ENCODE data around the gene ARHGEF39.
A peak's percentile ranks its signal among the peaks of the same experiment; 100 is the strongest.
"Not testable (repeated sequence)": the region's sequence is repeated elsewhere in the genome, so short reads cannot be mapped to it uniquely, and the experiment has no call there.

Gene ARHGEF39

DNA sequence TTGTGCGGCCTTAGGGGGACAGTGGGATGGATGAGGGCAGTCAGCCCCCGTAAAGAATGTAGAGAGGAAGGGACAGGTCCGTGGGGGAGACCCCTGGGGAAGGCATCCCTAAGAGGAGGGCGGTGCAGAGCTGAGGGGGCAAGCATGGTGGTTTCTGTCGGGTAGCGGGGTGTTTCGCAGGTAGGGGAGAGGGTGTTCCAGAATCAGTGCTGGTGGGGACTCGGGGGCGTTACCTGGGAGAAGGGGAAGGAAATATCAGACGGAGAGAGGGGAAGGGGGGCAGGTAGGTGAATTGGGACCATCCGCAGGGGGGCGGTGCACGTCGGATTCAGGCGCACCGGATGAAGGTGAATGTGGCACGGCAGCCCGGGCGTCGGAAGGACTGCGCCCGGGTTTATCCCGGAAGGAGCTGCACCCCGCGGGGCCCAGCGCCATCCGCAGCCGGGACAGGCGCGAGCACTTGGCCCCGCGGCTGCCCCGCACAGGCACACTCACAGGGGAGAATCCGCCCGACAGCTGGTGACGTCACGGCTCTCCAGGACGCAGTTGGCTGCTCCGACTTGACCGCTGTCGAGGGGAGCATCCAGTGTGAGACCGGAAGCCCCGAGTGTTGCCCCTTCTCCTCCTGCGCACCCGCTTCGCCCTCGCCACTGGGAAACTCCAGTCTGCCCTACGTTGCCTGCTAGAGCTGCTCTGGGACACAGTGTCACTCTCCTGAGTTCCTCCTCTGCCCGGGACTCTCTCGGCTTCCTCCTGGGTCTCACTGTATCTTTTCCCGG, 48.1 kb downstream of the ARHGEF39 start:
- DNase-seq = peak; percentile 88

- no peak for DNase-seq
Observed at GRCh38 chr9:35615981-35616680, 48.9 kb downstream of the ARHGEF39 start.

DNA sequence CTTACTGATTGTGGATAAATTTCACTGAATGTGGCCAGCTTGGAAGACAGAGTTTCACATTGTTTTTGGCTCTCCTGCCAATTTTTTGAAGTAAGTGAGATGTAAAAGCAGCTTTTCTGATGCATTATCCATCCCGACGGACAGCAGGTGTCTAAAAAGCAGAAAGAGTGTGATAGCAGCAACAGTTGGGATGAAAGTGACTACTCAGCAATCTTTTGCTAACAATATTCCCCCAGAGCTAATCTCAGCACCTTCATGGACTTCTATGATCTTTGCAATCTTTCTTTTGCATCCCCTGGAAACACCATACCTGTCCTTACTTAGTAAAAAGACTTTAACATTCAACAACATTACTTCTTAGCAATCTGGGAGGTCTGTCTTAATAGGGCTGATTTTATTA, 52.2 kb downstream of the ARHGEF39 start:
- DNase-seq = no peak

GRCh38 chr9:35612066-35612465, 52.9 kb downstream of the ARHGEF39 start:
- not testable (repeated sequence) for DNase-seq

- peak; percentile 74 for DNase-seq
Observed at GRCh38 chr9:35611230-35611797, 53.7 kb downstream of the ARHGEF39 start.

DNA sequence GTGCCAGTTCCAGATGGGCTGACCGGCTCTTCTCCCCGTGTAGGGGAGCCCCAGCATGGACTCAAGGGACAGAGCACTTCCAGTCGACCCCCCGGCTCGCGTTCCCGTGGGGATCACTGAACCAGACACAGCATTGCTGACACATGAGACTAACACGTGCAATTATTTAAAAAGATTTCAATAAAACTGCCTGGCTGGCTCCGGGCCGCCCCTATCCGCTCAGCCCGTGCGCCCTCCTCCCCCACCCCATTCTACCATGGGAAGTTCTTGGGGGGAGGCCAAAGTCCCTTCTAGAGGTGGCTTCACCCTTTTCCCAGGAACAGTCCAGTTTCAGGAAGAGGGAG, 55.2 kb downstream of the ARHGEF39 start:
- DNase-seq = no peak
